NCI-H2107 (cell line): ENCODE results near the gene MS4A8.

Experiments used
- DNase-seq: peaks from one replicate; lab custom pipeline; 2025; lab: John Stamatoyannopoulos, UW

MS4A8 gene

GRCh38 chr11:60763692-60764369 is 64.4 kb downstream of the MS4A8 start:
- DNase-seq = no peak

- DNase-seq = no peak
Measured at GRCh38 chr11:60764879-60765278, 65.5 kb downstream of the MS4A8 start.

GRCh38 chr11:60765355-60765754 is 65.9 kb downstream of the MS4A8 start:
- DNase-seq = no peak
